HepG2 (cell line): ENCODE data around the gene ANKRD27. TPM values are rescaled to one million over a fixed set of nuclear protein-coding genes. Genes with fewer than 3 reads are reported as not detected.
"Not testable (repeated sequence)": the region's sequence is repeated elsewhere in the genome, so short reads cannot be mapped to it uniquely, and the experiment has no call there.

ENCODE experiments used
- ATAC-seq: fragments of 200-7000 bp; cut with Tn5 transposase; 3 replicates; pipeline ENCODE4 v1.9.1; 2020; ENCODE audit warnings: mild to moderate bottlenecking, moderate library complexity
- BruUV-seq: library from RNA; stranded (reverse); fragments of 400-500 nt; replicated peaks from 2 replicates; lab custom pipeline; 2021; lab: Mats Ljungman, UMichigan
- CTCF ChIA-PET: fragments of 300-600 bp; formaldehyde crosslinking; extraction: SDS; loops from one replicate; lab custom pipeline; 2021; ENCODE audit warnings: low total read pairs, inconsistent platforms, low intra/inter-chr PET ratio; lab: Yijun Ruan, JAX
- POLR2A ChIA-PET: fragments of 350-600 bp; sonication (Branson Sonifier 250); formaldehyde crosslinking; loops from one replicate; lab custom pipeline; 2020; ENCODE audit warnings: antibody characterized with exemption, inconsistent platforms; lab: Yijun Ruan, JAX
- DNase-seq: peaks from one replicate; pipeline ENCODE4 v3.0.0-alpha.2; 2015; ENCODE audit warnings: low spot score
- FAIRE-seq: peaks from 3 replicates; lab custom pipeline; 2011; peaks lifted over from hg19 to GRCh38; lab: Jason Lieb, UNC
- H2AFZ ChIP-seq: one replicate; pipeline ENCODE4 v1.6.1; 2011; ENCODE audit warnings: low read length, inconsistent platforms
- H3K27ac ChIP-seq: fragments of 300-600 bp; 3 replicates; pipeline ENCODE4 v1.8.0; 2011; ENCODE audit warnings: mixed run types, mild to moderate bottlenecking, mixed read lengths, low read length, inconsistent platforms; ENCODE audit not compliant: insufficient read depth; ENCODE audit errors: extremely low read length
- H3K27me3 ChIP-seq, 2 experiments: fragments of 200-600 bp in 1 of 2; 2 replicates in 1 of 2; 3 replicates in 1 of 2; pipeline versions ENCODE4 v1.6.0 to v1.8.0; 2011; ENCODE audit warnings: low read length in 2 of 2, mild to moderate bottlenecking in 2 of 2, moderate library complexity in 2 of 2, inconsistent platforms in 1 of 2; ENCODE audit not compliant: insufficient read depth in 2 of 2, control insufficient read depth in 1 of 2
- H3K36me3 ChIP-seq, 2 experiments: fragments of 200-600 bp in 1 of 2; replicated peaks in 1 of 2; 2 replicates in 1 of 2; 3 replicates in 1 of 2; pipeline versions ENCODE4 v1.5.1 to v1.8.0; 2011; ENCODE audit warnings: low read length in 2 of 2, inconsistent platforms in 1 of 2; ENCODE audit not compliant: insufficient read depth in 2 of 2, control insufficient read depth in 1 of 2
- H3K4me1 ChIP-seq: 2 replicates; pipeline ENCODE4 v1.5.1; 2012; ENCODE audit warnings: low read length, inconsistent platforms; ENCODE audit not compliant: insufficient read depth
- H3K4me2 ChIP-seq: 2 replicates; pipeline ENCODE4 v1.6.0; 2011; ENCODE audit warnings: low read depth, low read length, inconsistent platforms
- H3K4me3 ChIP-seq, 3 experiments: fragments of 200-600 bp in 1 of 3; sonication (generic), shearing (Covaris generic) in 1 of 3; replicated peaks in 1 of 3; 2 replicates each; pipeline ENCODE4 v1.5.1; 2011 to 2016; ENCODE audit warnings: low read length in 3 of 3, inconsistent platforms in 2 of 3, low read depth in 2 of 3, mild to moderate bottlenecking in 2 of 3, control low read depth in 1 of 3, mixed read lengths in 1 of 3; ENCODE audit not compliant: insufficient read depth in 1 of 3
- H3K79me2 ChIP-seq: one replicate; pipeline ENCODE4 v1.6.1; 2011; ENCODE audit warnings: low read length, inconsistent platforms; ENCODE audit not compliant: insufficient read depth
- H3K9ac ChIP-seq: 2 replicates; pipeline ENCODE4 v1.6.0; 2011; ENCODE audit warnings: mild to moderate bottlenecking, low read depth, low read length, inconsistent platforms; ENCODE audit not compliant: insufficient read depth
- H3K9me3 ChIP-seq: 2 replicates; pipeline ENCODE4 v1.5.1; 2012; ENCODE audit warnings: mild to moderate bottlenecking, low read length
- H4K20me1 ChIP-seq: 2 replicates; pipeline ENCODE4 v1.6.0; 2011; ENCODE audit warnings: inconsistent platforms, mild to moderate bottlenecking, low read length, moderate library complexity; ENCODE audit not compliant: insufficient read depth
- DPF2 ChIP-seq: sonication (generic); formaldehyde crosslinking; IDR thresholded peaks from 2 replicates; pipeline ENCODE4 v1.4.0; 2020; ENCODE audit warnings: mild to moderate bottlenecking, low read depth, missing genetic modification reagents, borderline replicate concordance
- HDAC6 ChIP-seq: fragments of 200-600 bp; sonication (generic); IDR thresholded peaks from 2 replicates; pipeline ENCODE4 v1.7.0; 2017; ENCODE audit warnings: mild to moderate bottlenecking, antibody characterized with exemption, low read length, low read depth
- HES4 ChIP-seq: sonication (generic); formaldehyde crosslinking; IDR thresholded peaks from 2 replicates; pipeline ENCODE4 v1.9.0; 2021; ENCODE audit warnings: mild to moderate bottlenecking, missing genetic modification reagents, borderline replicate concordance
- HOXA5 ChIP-seq: sonication (generic); formaldehyde crosslinking; IDR thresholded peaks from 2 replicates; pipeline ENCODE4 v1.4.0; 2020; ENCODE audit warnings: missing genetic modification reagents
- NAIF1 ChIP-seq: sonication (generic); formaldehyde crosslinking; IDR thresholded peaks from 2 replicates; pipeline ENCODE4 v1.5.0; 2020; ENCODE audit warnings: mild to moderate bottlenecking, missing genetic modification reagents, borderline replicate concordance
- PAX8 ChIP-seq: sonication (generic); formaldehyde crosslinking; IDR thresholded peaks from 2 replicates; pipeline ENCODE4 v1.8.0; 2022; ENCODE audit warnings: mild to moderate bottlenecking, missing genetic modification reagents, borderline replicate concordance
- SAP130 ChIP-seq: IDR thresholded peaks from 2 replicates; pipeline ENCODE4 v1.6.1; 2016; ENCODE audit warnings: low read depth
- SKI ChIP-seq: fragments of 450-650 bp; IDR thresholded peaks from one replicate; pipeline ENCODE4 v1.6.1; 2018; ENCODE audit warnings: mild to moderate bottlenecking; ENCODE audit not compliant: partially characterized antibody
- TAF15 ChIP-seq: fragments of 200-400 bp; formaldehyde crosslinking; IDR thresholded peaks from one replicate; pipeline ENCODE4 v1.6.1; 2018; ENCODE audit warnings: mild to moderate bottlenecking, low read depth, low read length; ENCODE audit not compliant: poor library complexity, severe bottlenecking
- TOPORS ChIP-seq: sonication (generic); formaldehyde crosslinking; IDR thresholded peaks from 2 replicates; pipeline ENCODE4 v1.8.0; 2023; ENCODE audit warnings: mild to moderate bottlenecking, missing genetic modification reagents
- ZMYM2 ChIP-seq: sonication (generic); formaldehyde crosslinking; IDR thresholded peaks from 2 replicates; pipeline ENCODE4 v1.8.0; 2022; ENCODE audit warnings: mild to moderate bottlenecking, missing genetic modification reagents
- ZMYM3 ChIP-seq: sonication (generic); formaldehyde crosslinking; IDR thresholded peaks from 2 replicates; pipeline ENCODE4 v1.5.1; 2020; ENCODE audit warnings: mild to moderate bottlenecking, missing genetic modification reagents
- ZNF143 ChIP-seq: sonication (generic); formaldehyde crosslinking; IDR thresholded peaks from 2 replicates; pipeline ENCODE4 v1.4.0; 2020; ENCODE audit warnings: missing genetic modification reagents
- ZNF207 ChIP-seq: fragments of 450-650 bp; IDR thresholded peaks from 2 replicates; pipeline ENCODE4 v1.6.1; 2016; ENCODE audit warnings: antibody characterized with exemption, borderline replicate concordance
- ZNF281 ChIP-seq: sonication (generic); formaldehyde crosslinking; IDR thresholded peaks from 2 replicates; pipeline ENCODE4 v1.4.0; 2020; ENCODE audit warnings: missing genetic modification reagents, borderline replicate concordance
- ZNF615 ChIP-seq: sonication (generic); formaldehyde crosslinking; IDR thresholded peaks from 2 replicates; pipeline ENCODE4 v1.5.0; 2020; ENCODE audit warnings: mild to moderate bottlenecking, missing genetic modification reagents, borderline replicate concordance
- WGBS: methylation state at CpG from one replicate; pipeline ENCODE4 v1.1.6; 2017; ENCODE audit warnings: low lambda C conversion rate; 5-methylcytosine and 5-hydroxymethylcytosine counted together
- in situ Hi-C: cut with HindIII; loops from 2 replicates; pipeline ENCODE4 v1.10.0; 2017; ENCODE audit warnings: low pct_unique_long_range_greater_than_20kb; ENCODE audit not compliant: extremely low pct_ligation_motif_present
- intact Hi-C: fragments of 100-400 bp; cut with micrococcal nuclease; formaldehyde crosslinking; loops from one replicate; pipeline ENCODE4 v1.10.0; 2022; ENCODE audit not compliant: unreplicated experiment
- polyA plus RNA-seq, 8 experiments: library from polyadenylated mRNA; depleted of rRNA in 3 of 8; stranded (reverse) in 7 of 8; unstranded in 1 of 8; fragments of >200 nt; fragmentation: Illumina TruSeq in 4 of 8; extraction: Trizol in 4 of 8; gene quantifications; 2 replicates each; pipeline versions ENCODE4 v1.2.1 to v1.2.3, GENCODE V29; 2011 to 2016; ENCODE audit warnings: low read depth in 4 of 8, missing spikeins in 1 of 8, mixed read lengths in 1 of 8; ENCODE audit not compliant: insufficient read depth in 1 of 8
- total RNA-seq, 5 experiments: library from RNA; depleted of rRNA; stranded (reverse); fragments of >200 nt; fragmentation: Illumina TruSeq; extraction: Trizol; gene quantifications; 2 replicates each; pipeline ENCODE4 v1.2.3, GENCODE V29; 2016; ENCODE audit warnings: low read depth in 1 of 5

The ANKRD27 gene
- total and polyA plus RNA-seq, 2 of the 13 experiments (the other 11 are each of a cell fraction or from before 2014, with no cell fraction given) = 22.2 to 23.7 TPM

- Histone ChIP-seq H3K27ac (no peak overlapping the region), H3K4me3 (no peak overlapping the region), H3K4me1 (no peaks in the 10 kb centered on the region), H4K20me1 (no peaks in the 10 kb centered on the region), H3K27me3 (no peaks in the 10 kb centered on the region), H3K36me3 (peaks cover 9 to 27% of the 10 kb centered on the region in 2 experiments), H2AFZ (no peak overlapping the region), H3K9me3 (no peaks in the 10 kb centered on the region), H3K9ac (no peak overlapping the region), H3K79me2 (no peaks in the 10 kb centered on the region), H3K4me2 (no peak overlapping the region)
- ChIA-PET CTCF (no interaction called here), POLR2A (no interaction called here)
- intact Hi-C loops (no loop called here), in situ Hi-C loops (no loop called here)
- FAIRE-seq = no peak
- ATAC-seq = no peak
- no peak for TF ChIP-seq DPF2
- no peak for TF ChIP-seq ZMYM3 (CRISPR knock-in tag)
- TF ChIP-seq ZNF281 (CRISPR knock-in tag) = no peak
- no peak for TF ChIP-seq HDAC6
- no peak for TF ChIP-seq TAF15
- no peak for TF ChIP-seq ZNF615 (CRISPR knock-in tag)
- no peak for TF ChIP-seq SKI
- TF ChIP-seq TOPORS (CRISPR knock-in tag) = no peak
- no peak for TF ChIP-seq ZNF207
- no peak for TF ChIP-seq SAP130
- TF ChIP-seq HOXA5 = no peak
- TF ChIP-seq HES4 (CRISPR knock-in tag) = no peak
- TF ChIP-seq ZNF143 (CRISPR knock-in tag) = no peak
- TF ChIP-seq NAIF1 (CRISPR knock-in tag) = no peak
- TF ChIP-seq ZMYM2 (CRISPR knock-in tag) = no peak
- TF ChIP-seq PAX8 (CRISPR knock-in tag) = no peak
- no peak for DNase-seq
- no TSS peak for BruUV-seq
- 97% methylated on average over 2 of the region's 2 CpGs for WGBS
Observed at GRCh38 chr19:32594021-32594420, 81.0 kb downstream of the ANKRD27 start.

GRCh38 chr19:32587747-32588504 lies 87.1 kb downstream of the ANKRD27 start:
- CTCF ChIA-PET = not testable (repeated sequence)
- H3K36me3 ChIP-seq = peaks cover 11 to 34% of the 10 kb centered on the region in 2 experiments

More at GRCh38 chr19:32587747-32588504, 87.1 kb downstream of the ANKRD27 start:
- ATAC-seq, H2AFZ ChIP-seq, H4K20me1 ChIP-seq, H3K27me3 ChIP-seq, BruUV-seq, FAIRE-seq, POLR2A ChIA-PET, H3K4me3 ChIP-seq, in situ Hi-C loops, DNase-seq, H3K27ac ChIP-seq, H3K9ac ChIP-seq, H3K79me2 ChIP-seq, intact Hi-C loops, H3K9me3 ChIP-seq, H3K4me2 ChIP-seq: not testable (repeated sequence)
- peaks cover 17% of the 10 kb centered on the region for H3K4me1 ChIP-seq
- WGBS = 92% methylated on average over 8 of the region's 8 CpGs
